GM19328 (cell line): Measurements from ENCODE around the gene SLC12A8.
A peak's percentile ranks its signal among the peaks of the same experiment; 100 is the strongest.

ENCODE experiments used
- ATAC-seq: cut with Tn5 transposase; IDR thresholded peaks from one replicate; pipeline ENCODE4 v1.9.1; 2021; ENCODE audit warnings: mild to moderate bottlenecking, moderate library complexity; ENCODE audit not compliant: unreplicated experiment

SLC12A8 gene

GRCh38 chr3:125140818-125141595, 71.5 kb downstream of the SLC12A8 start:
- ATAC-seq: no peak

GRCh38 chr3:125140011-125140817, 72.3 kb downstream of the SLC12A8 start:
- no peak for ATAC-seq

- no peak for ATAC-seq
These were observed 73.2 kb downstream of the SLC12A8 start for GRCh38 chr3:125139386-125139785.

- ATAC-seq: no peak
These were observed 75.1 kb downstream of the SLC12A8 start for GRCh38 chr3:125137358-125138033.

- no peak for ATAC-seq
These were observed 75.6 kb downstream of the SLC12A8 start for GRCh38 chr3:125136966-125137357.

GRCh38 chr3:125136515-125136914, 76.0 kb downstream of the SLC12A8 start:
- no peak for ATAC-seq

- no peak for ATAC-seq
These were observed 77.6 kb downstream of the SLC12A8 start for GRCh38 chr3:125134952-125135351.

- ATAC-seq: no peak
These were observed 79.7 kb downstream of the SLC12A8 start for GRCh38 chr3:125132815-125133214.

- ATAC-seq: no peak
These were observed 83.0 kb downstream of the SLC12A8 start for GRCh38 chr3:125129512-125129997.

GRCh38 chr3:125128861-125129501, 83.6 kb downstream of the SLC12A8 start:
- no peak for ATAC-seq

GRCh38 chr3:125126323-125126722, 86.2 kb downstream of the SLC12A8 start:
- no peak for ATAC-seq

GRCh38 chr3:125125821-125126245, 86.7 kb downstream of the SLC12A8 start:
- no peak for ATAC-seq

- no peak for ATAC-seq
These were observed 88.9 kb downstream of the SLC12A8 start for GRCh38 chr3:125123451-125124305.

- no peak for ATAC-seq
These were observed 91.1 kb downstream of the SLC12A8 start for GRCh38 chr3:125121246-125122010.

GRCh38 chr3:125120379-125121122, 92.0 kb downstream of the SLC12A8 start:
- ATAC-seq: no peak

GRCh38 chr3:125119752-125120378, 92.7 kb downstream of the SLC12A8 start:
- ATAC-seq: peak; percentile 80

- no peak for ATAC-seq
These were observed 93.9 kb downstream of the SLC12A8 start for GRCh38 chr3:125118600-125118999.

- no peak for ATAC-seq
These were observed 94.8 kb downstream of the SLC12A8 start for GRCh38 chr3:125117631-125118191.
